ENCODE measurements around the gene RPS6KC1. TPM values are rescaled to one million over a fixed set of nuclear protein-coding genes. Genes with fewer than 3 reads are reported as not detected.
"Not testable (repeated sequence)": the region's sequence is repeated elsewhere in the genome, so short reads cannot be mapped to it uniquely, and the experiment has no call there.

The RPS6KC1 gene
- total RNA-seq, 1 donor from 2014 or later = 16.7 TPM

DNA sequence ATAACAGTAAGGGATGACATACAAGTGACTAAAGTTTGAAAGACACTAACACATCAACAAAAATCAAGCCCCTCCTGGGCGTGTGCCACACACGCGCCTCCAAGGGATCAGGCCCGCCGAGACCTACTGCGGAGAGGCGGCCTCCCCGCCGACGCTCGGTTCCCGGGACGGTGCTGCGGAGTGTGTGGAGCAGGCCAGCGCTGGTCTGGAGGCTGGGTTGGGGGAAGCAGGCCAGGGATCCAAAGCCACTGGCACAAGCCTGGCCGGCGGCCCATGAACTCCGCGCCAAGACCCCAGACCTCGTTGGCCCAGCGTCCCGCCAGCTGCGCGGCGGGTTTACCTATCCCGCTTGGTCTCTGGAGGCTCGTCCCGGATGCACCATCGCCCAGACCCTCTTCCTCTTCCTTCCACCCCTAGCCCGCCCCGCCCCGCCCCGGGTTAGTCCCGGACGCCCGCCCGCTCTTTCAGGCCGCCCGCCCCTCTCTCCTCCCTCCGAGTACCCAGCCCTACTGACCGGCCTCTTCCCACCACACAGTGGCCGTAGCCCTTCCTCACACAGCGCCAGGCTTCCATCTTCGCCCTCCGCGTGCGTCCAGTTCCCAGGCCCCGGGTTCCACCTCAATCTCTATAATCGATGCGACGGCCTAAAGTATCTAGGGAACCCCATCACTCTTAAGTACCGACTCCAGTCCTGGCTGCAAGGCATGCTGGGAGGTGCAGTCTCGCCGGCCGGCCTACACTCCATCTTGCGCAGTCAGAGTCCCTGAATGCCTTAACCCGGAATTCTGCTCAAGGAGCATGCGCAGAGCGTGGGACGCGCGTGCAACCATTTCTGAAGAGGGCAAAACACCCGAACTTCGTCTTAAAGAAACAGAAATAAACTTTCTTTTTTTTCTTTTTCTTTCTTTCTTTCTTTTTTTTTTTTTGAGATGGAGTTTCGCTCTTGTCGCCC lies 35.7 kb upstream of the RPS6KC1 start, which contains the start of gene ANGEL2:
ANGEL2 (minus strand) TSS at position 769 of the 952 bp plus-strand sequence; CDS start at position 573, 196 bp downstream.
- Mint-ChIP-seq H3K9me3 (no peaks in the 10 kb centered on the region), H3K4me1 (peaks cover 25% of the 10 kb centered on the region), H3K4me3 (peak within 1 kb of the TSS; percentile 99), H3K27ac (ENCODE audit: unreplicated experiment) (peak within 1 kb of the TSS; percentile 99), H3K36me3 (ENCODE audit: low read depth) (no peaks in the 10 kb centered on the region), H3K27me3 (ENCODE audit: low read depth) (no peaks in the 10 kb centered on the region)
- DNase-seq (ENCODE audit: low read depth, low spot score) = peak; percentile 88
- TF ChIP-seq CTCF (conservative IDR thresholded peaks at IDR 0.05) = no peak

DNA sequence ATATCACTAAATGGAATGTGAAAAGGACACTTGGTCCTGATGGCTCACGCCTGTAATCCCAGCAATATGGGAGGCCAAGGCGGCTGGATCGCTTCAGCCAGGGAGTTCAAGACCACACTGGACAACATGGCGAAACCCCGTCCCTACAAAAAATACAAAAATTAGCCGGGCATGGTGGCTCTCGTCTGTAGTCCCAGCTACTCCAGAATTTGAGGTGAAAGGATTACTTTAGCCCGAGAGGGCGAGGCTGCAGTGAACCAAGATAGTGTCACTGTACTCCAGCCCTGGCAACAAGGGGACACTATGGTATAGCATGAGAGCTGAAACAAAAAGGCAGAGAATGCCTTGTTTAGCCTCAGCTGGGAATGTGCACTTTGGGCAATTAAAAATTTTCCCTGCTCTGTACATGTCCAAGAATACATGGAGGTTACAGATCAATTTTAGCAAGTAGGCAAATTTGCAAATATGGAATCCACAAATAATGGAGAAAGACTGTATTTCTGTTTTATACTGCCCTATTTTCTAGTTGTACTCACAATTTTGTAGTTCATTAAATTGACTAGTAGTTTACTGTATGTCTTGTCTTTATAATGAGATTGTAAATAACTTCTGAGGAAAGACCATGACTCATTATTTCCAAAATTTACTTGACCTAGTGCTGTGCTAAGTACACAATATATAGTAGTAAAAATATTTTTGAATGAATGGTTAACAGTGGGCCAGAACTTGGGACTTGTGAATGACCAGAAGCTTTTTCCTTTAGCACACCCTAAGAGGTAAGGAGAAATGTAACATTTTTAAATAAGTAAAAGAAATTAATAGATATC lies 33.4 kb upstream of the RPS6KC1 start:
- Mint-ChIP-seq H3K9me3 (no peaks in the 10 kb centered on the region), H3K4me1 (peaks cover 25% of the 10 kb centered on the region), H3K27me3 (ENCODE audit: low read depth) (no peaks in the 10 kb centered on the region), H3K27ac (ENCODE audit: unreplicated experiment) (no peak overlapping the region), H3K4me3 (peak overlapping the region; percentile 44), H3K36me3 (ENCODE audit: low read depth) (no peaks in the 10 kb centered on the region)
- TF ChIP-seq CTCF (conservative IDR thresholded peaks at IDR 0.05) = no peak
- no peak for DNase-seq (ENCODE audit: low read depth, low spot score)

GRCh38 chr1:213019450-213019849 lies 31.6 kb upstream of the RPS6KC1 start:
- no peak for DNase-seq (ENCODE audit: low read depth, low spot score)
- no peak for TF ChIP-seq CTCF (conservative IDR thresholded peaks at IDR 0.05)
- Mint-ChIP-seq H3K36me3 (ENCODE audit: low read depth) (peaks cover 4% of the 10 kb centered on the region), H3K4me3 (no peak overlapping the region), H3K4me1 (peaks cover 11% of the 10 kb centered on the region), H3K27me3 (ENCODE audit: low read depth) (peaks cover 2% of the 10 kb centered on the region), H3K9me3 (no peaks in the 10 kb centered on the region), H3K27ac (ENCODE audit: unreplicated experiment) (no peak overlapping the region)

DNA sequence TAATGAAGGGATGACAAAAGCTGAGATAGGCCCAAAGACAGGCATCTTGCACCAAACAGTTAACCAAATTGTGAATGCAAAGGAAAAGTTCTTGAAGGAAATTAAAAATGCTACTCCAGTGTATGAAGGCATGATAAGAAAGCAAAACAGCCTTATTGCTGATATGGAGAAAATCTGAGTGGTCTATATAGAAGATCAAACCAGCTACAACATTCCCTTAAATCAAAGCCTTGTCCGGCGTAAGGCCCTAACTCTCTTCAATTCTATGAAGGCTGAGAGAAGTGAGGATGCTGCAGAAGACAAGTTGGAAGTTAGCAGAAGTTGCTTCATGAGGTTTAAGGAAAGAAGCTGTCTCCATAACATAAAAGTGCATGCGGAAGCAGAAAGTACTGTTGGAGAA lies 31.0 kb upstream of the RPS6KC1 start:
- Mint-ChIP-seq H3K27me3 (ENCODE audit: low read depth) (peaks cover 2% of the 10 kb centered on the region), H3K4me3 (no peak overlapping the region), H3K36me3 (ENCODE audit: low read depth) (peaks cover 4% of the 10 kb centered on the region), H3K4me1 (peaks cover 6% of the 10 kb centered on the region), H3K27ac (ENCODE audit: unreplicated experiment) (no peak overlapping the region), H3K9me3 (no peaks in the 10 kb centered on the region)
- DNase-seq (ENCODE audit: low read depth, low spot score) = no peak
- TF ChIP-seq CTCF (conservative IDR thresholded peaks at IDR 0.05) = no peak

- peaks cover 35% of the 10 kb centered on the region for H3K27me3 Mint-ChIP-seq (ENCODE audit: low read depth)
- H3K36me3 Mint-ChIP-seq (ENCODE audit: low read depth); H3K27ac Mint-ChIP-seq (ENCODE audit: unreplicated experiment); DNase-seq (ENCODE audit: low read depth, low spot score); H3K4me1 Mint-ChIP-seq; H3K4me3 Mint-ChIP-seq; H3K9me3 Mint-ChIP-seq: not testable (repeated sequence)
These were observed 24.0 kb upstream of the RPS6KC1 start for GRCh38 chr1:213027024-213027423.

Data from neural crest cell (in vitro differentiated cells).